Lower leg skin (tissue), 4 donors: Measurements from ENCODE around the gene IP6K1. TPM values are rescaled to one million over a fixed set of nuclear protein-coding genes. Genes with fewer than 3 reads are reported as not detected.

ENCODE experiments used
- DNase-seq, 2 donors: peaks; one replicate each; pipeline ENCODE4 v3.0.0-alpha.2; 2019; ENCODE audit warnings: low spot score in 2 of 2
- H3K4me3 ChIP-seq: fragments of 200-600 bp; sonication (generic); 2 replicates; pipeline ENCODE4 v1.5.1; 2017; ENCODE audit warnings: mild to moderate bottlenecking, low read depth; ENCODE audit not compliant: poor library complexity, severe bottlenecking
- POLR2A ChIP-seq, 2 donors: fragments of 450-650 bp; IDR thresholded peaks; one replicate each; pipeline ENCODE4 v1.6.1; 2016 to 2017; ENCODE audit warnings: antibody characterized with exemption in 2 of 2, mild to moderate bottlenecking in 1 of 2, moderate library complexity in 1 of 2
- WGBS, 2 donors: methylation state at CpG; one replicate each; pipeline ENCODE4 v1.1.5; 2018; 5-methylcytosine and 5-hydroxymethylcytosine counted together
- intact Hi-C: fragments of 100-400 bp; cut with DNase I; formaldehyde crosslinking; loops from one replicate; pipeline ENCODE4 v1.15.0; 2023; ENCODE audit warnings: low total_unique reads
- total RNA-seq, 4 donors: library from RNA; depleted of rRNA; stranded (reverse); fragments of >200 nt; gene quantifications; one replicate each; pipeline ENCODE4 v1.1.0, GENCODE V29; 2016
- TF ChIP-seq, protein P1 (sequence below), 3 donors: fragments of 450-650 bp; IDR thresholded peaks; one replicate each; pipeline ENCODE4 v1.5.1; 2016; ENCODE audit warnings: antibody characterized with exemption in 3 of 3, mild to moderate bottlenecking in 3 of 3, moderate library complexity in 2 of 3

Gene IP6K1
- total RNA-seq, 4 donors from 2014 or later: 44.1 to 56.5 (median 51.6) TPM

DNA sequence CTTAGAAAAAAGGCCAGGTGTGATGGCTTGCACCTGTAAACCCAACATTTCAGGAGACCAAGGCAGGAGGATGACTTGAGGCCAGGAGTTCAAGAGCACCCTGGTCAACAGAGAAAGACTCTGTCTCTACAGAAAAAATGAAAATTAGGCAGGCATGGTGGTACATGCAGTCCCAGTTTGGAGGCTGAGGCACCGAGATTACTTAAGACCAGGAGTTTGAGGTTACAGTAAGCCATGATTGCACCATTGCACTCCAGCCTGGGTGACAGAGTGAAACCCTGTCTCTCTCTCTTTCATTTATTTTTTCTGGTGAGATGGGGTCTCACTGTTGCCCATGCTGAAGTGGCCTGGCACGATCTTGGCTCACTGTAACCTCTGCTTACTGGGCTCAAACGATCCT is 24.7 kb downstream of the IP6K1 start:
- peak in 1 of 2 donors; percentile 20 for DNase-seq
- no peak overlapping the region for H3K4me3 ChIP-seq
- intact Hi-C loops: no loop called here
- TF ChIP-seq POLR2A (IDR thresholded peaks at IDR 0.05): no peak
- TF ChIP-seq, protein P1, sequence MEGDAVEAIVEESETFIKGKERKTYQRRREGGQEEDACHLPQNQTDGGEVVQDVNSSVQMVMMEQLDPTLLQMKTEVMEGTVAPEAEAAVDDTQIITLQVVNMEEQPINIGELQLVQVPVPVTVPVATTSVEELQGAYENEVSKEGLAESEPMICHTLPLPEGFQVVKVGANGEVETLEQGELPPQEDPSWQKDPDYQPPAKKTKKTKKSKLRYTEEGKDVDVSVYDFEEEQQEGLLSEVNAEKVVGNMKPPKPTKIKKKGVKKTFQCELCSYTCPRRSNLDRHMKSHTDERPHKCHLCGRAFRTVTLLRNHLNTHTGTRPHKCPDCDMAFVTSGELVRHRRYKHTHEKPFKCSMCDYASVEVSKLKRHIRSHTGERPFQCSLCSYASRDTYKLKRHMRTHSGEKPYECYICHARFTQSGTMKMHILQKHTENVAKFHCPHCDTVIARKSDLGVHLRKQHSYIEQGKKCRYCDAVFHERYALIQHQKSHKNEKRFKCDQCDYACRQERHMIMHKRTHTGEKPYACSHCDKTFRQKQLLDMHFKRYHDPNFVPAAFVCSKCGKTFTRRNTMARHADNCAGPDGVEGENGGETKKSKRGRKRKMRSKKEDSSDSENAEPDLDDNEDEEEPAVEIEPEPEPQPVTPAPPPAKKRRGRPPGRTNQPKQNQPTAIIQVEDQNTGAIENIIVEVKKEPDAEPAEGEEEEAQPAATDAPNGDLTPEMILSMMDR (IDR thresholded peaks at IDR 0.05): no peak
- 86 to 93% methylated on average over 3 of the region's 3 CpGs for WGBS, 2 donors

DNA sequence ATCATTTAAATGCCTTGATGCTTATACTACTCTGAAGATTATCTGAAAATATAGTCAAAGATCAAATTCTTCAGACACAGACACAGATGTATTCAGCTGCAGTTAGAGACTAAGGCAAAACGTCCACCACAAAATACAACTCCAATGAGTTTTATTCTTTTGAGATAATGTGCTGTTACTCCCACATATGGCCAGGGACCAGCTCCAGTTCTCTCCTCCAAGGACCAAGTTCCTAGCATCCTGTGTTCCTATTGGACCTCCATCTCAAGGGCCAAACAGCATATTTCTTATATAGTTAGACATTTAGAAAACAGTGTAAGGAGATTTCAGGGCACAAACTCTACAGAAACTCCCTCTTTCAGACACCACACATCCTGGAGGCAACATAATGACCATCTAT is 27.1 kb downstream of the IP6K1 start:
- intact Hi-C loops: no loop called here
- 24 to 41% methylated on average over 1 of the region's 1 CpG for WGBS, 2 donors
- no peak for DNase-seq
- TF ChIP-seq POLR2A (IDR thresholded peaks at IDR 0.05): no peak
- TF ChIP-seq, protein P1 (IDR thresholded peaks at IDR 0.05): no peak
- no peak overlapping the region for H3K4me3 ChIP-seq

DNA sequence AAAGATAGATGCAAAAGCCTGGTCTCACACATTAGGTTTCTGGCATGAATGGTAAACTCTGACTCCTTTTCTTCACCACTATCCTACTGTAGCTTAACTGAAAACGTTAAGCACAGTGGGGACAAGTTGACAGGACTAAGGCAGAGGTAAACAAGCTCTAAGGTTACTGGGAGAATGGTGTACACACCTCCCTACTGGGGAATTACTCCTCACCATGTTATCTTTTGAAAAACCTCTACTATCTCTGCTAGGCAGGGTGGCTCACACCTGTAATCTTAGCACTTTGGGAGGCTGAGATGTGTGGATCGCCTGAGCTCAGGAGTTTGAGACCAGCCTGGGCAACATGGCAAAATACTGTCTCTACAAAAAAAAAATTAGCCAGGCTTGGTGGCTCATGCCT is 29.1 kb downstream of the IP6K1 start:
- no peak for DNase-seq
- H3K4me3 ChIP-seq: no peak overlapping the region
- TF ChIP-seq, protein P1 (IDR thresholded peaks at IDR 0.05): no peak
- TF ChIP-seq POLR2A (IDR thresholded peaks at IDR 0.05): no peak
- WGBS, 2 donors: 74 to 81% methylated on average over 2 of the region's 2 CpGs
- intact Hi-C loops: no loop called here

DNA sequence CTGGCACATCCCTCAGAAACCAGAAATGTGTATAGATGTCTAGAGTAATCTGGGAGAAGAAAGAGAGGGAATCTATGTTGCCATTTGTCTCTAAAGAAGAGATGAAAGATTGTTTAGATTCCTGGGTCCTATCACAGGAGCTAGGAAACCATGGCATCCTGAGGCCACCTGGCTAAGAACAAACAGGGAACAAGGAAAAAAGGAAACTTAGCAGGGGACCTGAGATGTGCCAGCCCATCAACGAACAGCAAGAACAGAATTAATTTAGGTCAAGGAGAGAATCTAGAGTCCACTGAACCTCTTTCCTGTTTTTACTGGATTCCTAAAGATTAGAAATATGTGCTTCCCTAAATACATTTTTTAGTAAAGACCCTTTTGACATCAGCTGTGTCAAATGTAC is 30.3 kb downstream of the IP6K1 start:
- no peak for DNase-seq
- H3K4me3 ChIP-seq: no peak overlapping the region
- intact Hi-C loops: no loop called here
- TF ChIP-seq POLR2A (IDR thresholded peaks at IDR 0.05): no peak
- TF ChIP-seq, protein P1 (IDR thresholded peaks at IDR 0.05): no peak
- 71 to 90% methylated on average over 1 of the region's 1 CpG for WGBS, 2 donors

DNA sequence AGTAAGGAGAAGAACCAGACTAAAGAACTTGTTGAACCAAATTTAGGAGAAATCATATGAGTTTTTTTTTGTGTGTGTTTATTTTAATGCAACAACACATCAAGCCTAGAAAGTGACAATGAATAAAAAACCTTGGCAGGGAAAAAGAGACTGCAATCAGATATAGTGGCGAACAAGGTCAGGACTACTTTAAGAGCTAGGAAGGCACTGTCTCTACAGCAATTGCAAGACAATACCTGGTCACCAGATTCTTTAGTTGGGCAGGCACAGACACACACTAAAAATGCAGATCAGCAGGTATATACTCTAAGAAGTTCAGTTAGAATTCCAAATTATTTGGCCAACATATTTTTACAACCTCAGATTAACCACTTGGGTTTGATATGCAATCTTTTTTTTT is 31.8 kb downstream of the IP6K1 start:
- intact Hi-C loops: no loop called here
- H3K4me3 ChIP-seq: no peak overlapping the region
- TF ChIP-seq, protein P1 (IDR thresholded peaks at IDR 0.05): no peak
- whole genome bisulfite sequencing, 2 donors: 63 to 77% methylated on average over 1 of the region's 1 CpG
- peak in 1 of 2 donors; percentile 2 for DNase-seq

DNA sequence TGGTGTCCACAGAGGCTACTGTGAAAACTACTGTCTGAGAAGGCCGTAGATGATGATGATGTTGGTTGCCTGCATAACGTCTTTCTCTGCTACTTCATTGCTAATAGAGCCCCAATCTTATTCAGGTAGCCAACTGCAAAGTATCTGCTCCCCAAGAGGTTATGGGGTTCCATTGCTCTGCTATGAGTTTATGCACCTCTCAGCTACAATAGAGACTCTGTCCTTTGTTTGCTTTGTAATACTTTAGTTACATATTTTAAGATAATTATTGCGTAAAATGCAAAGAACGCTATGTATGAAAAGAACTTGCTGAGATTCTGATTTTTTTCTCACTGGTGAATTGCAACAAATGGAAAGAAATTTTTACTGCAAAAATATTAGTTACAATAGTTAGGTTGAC is 34.8 kb downstream of the IP6K1 start:
- DNase-seq: no peak
- 96 to 97% methylated on average over 4 of the region's 4 CpGs for WGBS, 2 donors
- TF ChIP-seq POLR2A (IDR thresholded peaks at IDR 0.05): no peak
- TF ChIP-seq, protein P1 (IDR thresholded peaks at IDR 0.05): no peak
- H3K4me3 ChIP-seq: no peak overlapping the region
- intact Hi-C loops: no loop called here
